GM10847 (cell line): ENCODE results near the gene UNC5B.

ENCODE experiments used
- POLR2A ChIP-seq: IDR thresholded peaks from 2 replicates; pipeline ENCODE4 v1.6.1; 2011; ENCODE audit not compliant: insufficient read length; ENCODE audit errors: extremely low read depth

The UNC5B gene

GRCh38 chr10:71264345-71265200 lies 52.2 kb downstream of the UNC5B start:
- no peak for TF ChIP-seq POLR2A

- TF ChIP-seq POLR2A = no peak
These were observed 52.8 kb downstream of the UNC5B start for GRCh38 chr10:71265201-71265575.

GRCh38 chr10:71265618-71266146 lies 53.3 kb downstream of the UNC5B start:
- no peak for TF ChIP-seq POLR2A

- TF ChIP-seq POLR2A = no peak
These were observed 54.0 kb downstream of the UNC5B start for GRCh38 chr10:71266147-71266917.

GRCh38 chr10:71266918-71267442 lies 54.6 kb downstream of the UNC5B start:
- TF ChIP-seq POLR2A = no peak

- TF ChIP-seq POLR2A = no peak
These were observed 55.3 kb downstream of the UNC5B start for GRCh38 chr10:71267508-71268240.

- no peak for TF ChIP-seq POLR2A
These were observed 55.9 kb downstream of the UNC5B start for GRCh38 chr10:71268247-71268691.

GRCh38 chr10:71268758-71269157 lies 56.4 kb downstream of the UNC5B start:
- TF ChIP-seq POLR2A = no peak

GRCh38 chr10:71269301-71270288 lies 57.2 kb downstream of the UNC5B start:
- no peak for TF ChIP-seq POLR2A

GRCh38 chr10:71270301-71271220 lies 58.2 kb downstream of the UNC5B start:
- TF ChIP-seq POLR2A = no peak

- no peak for TF ChIP-seq POLR2A
These were observed 59.3 kb downstream of the UNC5B start for GRCh38 chr10:71271662-71272055.

GRCh38 chr10:71272056-71272771 lies 59.8 kb downstream of the UNC5B start:
- TF ChIP-seq POLR2A = no peak
